Heart left ventricle (tissue), 16 donors: ENCODE measurements around the gene PRR19. TPM values are rescaled to one million over a fixed set of nuclear protein-coding genes. Genes with fewer than 3 reads are reported as not detected.

Experiments used
- ATAC-seq, 4 donors: fragments of 200-7000 bp; cut with Tn5 transposase; one replicate each; pipeline ENCODE4 v1.9.1; 2020 to 2022; ENCODE audit warnings: moderate library complexity in 4 of 4, mild to moderate bottlenecking in 3 of 4, moderate number of reproducible peaks in 1 of 4
- DNase-seq, 5 donors: peaks; one replicate each; pipeline ENCODE4 v3.0.0-alpha.2; 2020
- H3K27ac ChIP-seq, 12 donors: fragments of 200-600 bp; sonication (generic) in 4 of 12; one replicate each; pipeline versions ENCODE4 v1.5.0 to v1.8.0; 2016 to 2022; ENCODE audit warnings: mild to moderate bottlenecking in 2 of 12
- H3K27me3 ChIP-seq, 9 donors: fragments of 200-600 bp; sonication (generic) in 2 of 9; one replicate each; pipeline versions ENCODE4 v1.5.1 to v1.8.0; 2016 to 2022; ENCODE audit warnings: mild to moderate bottlenecking in 3 of 9
- H3K36me3 ChIP-seq, 9 donors: fragments of 200-600 bp; sonication (generic) in 2 of 9; one replicate each; pipeline versions ENCODE4 v1.5.0 to v1.8.0; 2018 to 2022; ENCODE audit warnings: mild to moderate bottlenecking in 2 of 9
- H3K4me1 ChIP-seq, 12 donors: fragments of 200-600 bp; sonication (generic) in 4 of 12; one replicate each; pipeline versions ENCODE4 v1.5.0 to v1.8.0; 2016 to 2022; ENCODE audit warnings: mild to moderate bottlenecking in 3 of 12
- H3K4me3 ChIP-seq, 12 donors: fragments of 200-600 bp; sonication (generic) in 4 of 12; one replicate each; pipeline versions ENCODE4 v1.5.0 to v1.8.0; 2017 to 2022; ENCODE audit warnings: mild to moderate bottlenecking in 9 of 12, moderate library complexity in 4 of 12
- H3K9me3 ChIP-seq, 12 donors: fragments of 200-600 bp; sonication (generic) in 4 of 12; one replicate each; pipeline versions ENCODE4 v1.5.0 to v1.8.0; 2016 to 2022; ENCODE audit warnings: mild to moderate bottlenecking in 1 of 12
- CTCF ChIP-seq, 12 donors: fragments of 200-600 bp; sonication (generic) in 4 of 12; IDR thresholded peaks; one replicate each; pipeline versions ENCODE4 v1.5.0 to v1.8.0; 2018 to 2022; ENCODE audit warnings: antibody characterized with exemption in 12 of 12, mild to moderate bottlenecking in 5 of 12
- POLR2A ChIP-seq, 2 donors: fragments of 450-650 bp; IDR thresholded peaks; one replicate each; pipeline ENCODE4 v1.6.1; 2017; ENCODE audit warnings: antibody characterized with exemption in 2 of 2, mild to moderate bottlenecking in 2 of 2, moderate library complexity in 2 of 2
- WGBS, 4 donors: extraction: QIAGEN DNeasy Blood & Tissue Kit in 2 of 4; methylation state at CpG; one replicate each; pipeline versions ENCODE4 v1.1.5 to v1.1.7; 2013 to 2018; 5-methylcytosine and 5-hydroxymethylcytosine counted together
- intact Hi-C, 10 donors: fragments of 100-400 bp; cut with DNase I; formaldehyde crosslinking; loops; one replicate each; pipeline versions ENCODE4 v1.11.1 to v1.14.2; 2022
- polyA plus RNA-seq, 2 donors: library from polyadenylated mRNA; stranded (reverse); fragments of 200-250 nt; gene quantifications; one replicate each; pipeline ENCODE4 v1.2.3, GENCODE V29; 2013
- total RNA-seq, 9 donors: library from RNA; depleted of rRNA in 2 of 9; stranded (reverse); fragments of >200 nt in 2 of 9; fragmentation: NEBNext Ultra II Directional in 3 of 9; extraction: Animal tissue kit (Norgen Biotek cat#: 25700) in 3 of 9; gene quantifications; one replicate each; pipeline versions ENCODE4 v1.1.0 to v1.2.4, GENCODE V29; 2016 to 2023
- donor health status: ischemic (EF 13 %, LVEDD 7.1; RV severe dilation, severe dysfunction).
- donor health status: healthy with polysubstance abuse.
- donor health status: DM: no; HTN: yes; CAD: no.
- donor health status: DM: no; HTN: no; CAD: no.
- donor health status: ischemic (EF 25% LVEDD 6.9; RV normal size, moderate dysfunction).
- donor health status: ischemic (EF 25% LVEDD 5.7; RV mildly dilated, moderate dysfunction).
- donor health status: healthy.
- donor health status: DM: yes; HTN: yes; CAD: no.
- donor health status: ischemic (EF 35%, LVEDD 5.7; RV mildly dilated, moderate dysfunction).
- donor health status: nonischemic (EF 11% LVEDD 7.7; RV severe dilation, severe dysfunction).
- donor health status: DM: yes; HTN: yes; CAD: no.
- donor health status: PGD.
- donor health status: ischemic (EF 29% LVEDD 5.4; RV normal size, mild dysfunction).
- donor health status: nonischemic (EF 23%, LVEDD 6.1; RV moderate dilation, normal function).

Gene PRR19
- total and polyA plus RNA-seq, 11 donors, result 0.16 to 0.53 (median 0.28) TPM; not detected in 7

DNA sequence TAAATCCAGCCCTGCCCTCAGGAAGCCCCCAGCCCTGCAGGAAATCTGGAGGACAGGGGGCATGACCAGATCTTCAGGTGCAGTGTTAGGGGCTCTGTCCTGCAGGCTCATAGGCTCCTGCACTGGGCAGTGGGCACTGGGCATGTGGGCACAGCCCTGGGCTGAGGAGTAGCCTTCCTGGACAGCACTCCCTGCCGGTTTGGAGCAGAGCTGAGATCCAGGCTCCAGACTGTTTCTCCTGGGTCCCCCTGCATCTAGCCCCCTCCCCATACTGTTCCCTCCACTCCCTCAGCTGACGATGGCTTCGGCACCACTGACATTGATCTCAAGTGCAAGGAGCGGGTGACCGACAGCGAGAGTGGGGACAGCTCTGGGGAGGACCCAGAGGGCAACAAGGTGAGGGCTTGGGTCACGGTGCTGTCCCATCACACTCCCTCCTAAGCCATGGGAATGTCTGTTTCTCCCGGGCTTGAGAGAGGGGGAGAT is 12.3 kb upstream of the PRR19 start:
- no peak overlapping the region for H3K4me3 ChIP-seq
- peaks cover 0 to 80% (median 77%) of the 10 kb centered on the region in 9 donors for H3K36me3 ChIP-seq
- H3K27ac ChIP-seq, result no peak overlapping the region
- no peaks in the 10 kb centered on the region for H3K27me3 ChIP-seq
- no peak for ATAC-seq
- H3K4me1 ChIP-seq, result peaks cover 8 to 26% (median 24%) of the 10 kb centered on the region in 12 donors
- TF ChIP-seq CTCF (IDR thresholded peaks at IDR 0.05) (no peak), POLR2A (IDR thresholded peaks at IDR 0.05) (no peak)
- intact Hi-C loops, result loop anchor here in 4 of 10 donors (5.0 to 10.0 kb wide), 3 partner anchors 33 to 155 kb away; partner anchors contain the start of gene POU2F2 (in 1 of the 4)
- no peak for DNase-seq
- WGBS, 4 donors, result 81 to 86% (median 85%) methylated on average over 7 to 8 of the region's 8 CpGs
- H3K9me3 ChIP-seq, result no peaks in the 10 kb centered on the region

GRCh38 chr19:42290136-42290522 is 11.8 kb upstream of the PRR19 start:
- TF ChIP-seq CTCF (IDR thresholded peaks at IDR 0.05) (no peak), POLR2A (IDR thresholded peaks at IDR 0.05) (no peak)
- H3K4me1 ChIP-seq, result peaks cover 5 to 21% (median 19%) of the 10 kb centered on the region in 12 donors
- H3K9me3 ChIP-seq, result no peaks in the 10 kb centered on the region
- no peaks in the 10 kb centered on the region for H3K27me3 ChIP-seq
- no peak for DNase-seq
- ATAC-seq, result no peak
- WGBS, 4 donors, result 76 to 85% (median 83%) methylated on average over 11 to 13 of the region's 13 CpGs
- H3K4me3 ChIP-seq, result no peak overlapping the region
- intact Hi-C loops, result loop anchor here in 2 of 10 donors (5.0 to 10.0 kb wide), 2 partner anchors 43 to 155 kb away; partner anchors contain the start of gene POU2F2 (in 1 of the 2)
- H3K27ac ChIP-seq, result no peak overlapping the region
- peaks cover 0 to 85% (median 80%) of the 10 kb centered on the region in 9 donors for H3K36me3 ChIP-seq

DNA sequence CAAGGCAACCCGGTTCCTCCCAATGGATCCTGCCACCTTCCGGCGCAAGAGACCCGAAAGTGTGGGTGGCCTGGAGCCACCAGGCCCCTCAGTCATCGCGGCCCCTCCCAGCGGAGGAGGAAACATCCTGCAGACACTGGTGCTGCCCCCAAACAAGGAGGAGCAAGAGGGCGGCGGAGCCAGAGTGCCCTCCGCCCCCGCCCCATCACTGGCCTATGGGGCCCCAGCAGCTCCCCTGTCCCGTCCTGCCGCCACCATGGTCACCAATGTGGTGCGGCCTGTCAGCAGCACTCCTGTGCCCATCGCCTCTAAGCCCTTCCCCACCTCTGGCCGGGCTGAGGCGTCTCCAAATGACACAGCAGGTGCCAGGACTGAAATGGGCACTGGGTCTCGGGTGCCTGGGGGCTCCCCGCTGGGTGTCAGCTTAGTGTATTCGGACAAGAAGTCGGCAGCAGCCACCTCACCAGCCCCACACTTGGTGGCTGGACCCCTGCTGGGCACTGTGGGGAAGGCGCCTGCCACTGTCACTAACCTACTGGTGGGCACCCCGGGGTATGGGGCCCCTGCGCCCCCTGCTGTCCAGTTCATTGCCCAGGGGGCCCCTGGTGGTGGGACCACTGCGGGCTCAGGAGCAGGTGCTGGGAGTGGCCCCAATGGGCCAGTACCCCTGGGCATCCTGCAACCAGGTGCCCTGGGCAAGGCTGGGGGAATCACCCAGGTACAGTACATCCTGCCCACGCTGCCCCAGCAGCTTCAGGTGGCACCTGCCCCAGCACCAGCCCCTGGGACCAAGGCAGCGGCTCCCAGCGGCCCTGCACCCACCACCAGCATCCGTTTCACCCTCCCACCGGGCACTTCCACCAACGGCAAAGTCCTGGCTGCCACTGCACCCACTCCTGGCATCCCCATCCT is 11.2 kb upstream of the PRR19 start:
- H3K36me3 ChIP-seq, result peaks cover 0 to 91% (median 83%) of the 10 kb centered on the region in 9 donors
- H3K4me1 ChIP-seq, result peaks cover 4 to 14% (median 12%) of the 10 kb centered on the region in 12 donors
- intact Hi-C loops, result loop anchor here in 2 of 10 donors (5.0 to 10.0 kb wide), 2 partner anchors 43 to 156 kb away; partner anchors contain the start of gene POU2F2 (in 1 of the 2)
- peak in 1 of 5 donors; percentile 44 for DNase-seq
- no peak overlapping the region for H3K4me3 ChIP-seq
- no peaks in the 10 kb centered on the region for H3K9me3 ChIP-seq
- TF ChIP-seq CTCF (IDR thresholded peaks at IDR 0.05), result peak in 11 of 12 donors; percentile 20 to 50 (median 35)
- TF ChIP-seq POLR2A (IDR thresholded peaks at IDR 0.05), result no peak
- no peak for ATAC-seq
- H3K27ac ChIP-seq, result no peak overlapping the region
- no peaks in the 10 kb centered on the region for H3K27me3 ChIP-seq
- 85 to 88% (median 86%) methylated on average over 25 to 31 of the region's 31 CpGs for WGBS, 4 donors

- intact Hi-C loops, result loop anchor here in 2 of 10 donors (5.0 to 10.0 kb wide), 2 partner anchors 44 to 157 kb away; partner anchors contain the start of gene POU2F2 (in 1 of the 2)
- TF ChIP-seq CTCF (IDR thresholded peaks at IDR 0.05) (no peak), POLR2A (IDR thresholded peaks at IDR 0.05) (no peak)
- WGBS, 4 donors, result 66 to 70% (median 67%) methylated on average over 9 of the region's 9 CpGs
- no peak for DNase-seq
- Histone ChIP-seq H3K4me3 (no peak overlapping the region), H3K9me3 (no peaks in the 10 kb centered on the region), H3K27me3 (no peaks in the 10 kb centered on the region), H3K4me1 (peaks cover 0 to 8% (median 6%) of the 10 kb centered on the region in 12 donors), H3K36me3 (peaks cover 0 to 93% (median 83%) of the 10 kb centered on the region in 9 donors), H3K27ac (no peak overlapping the region)
- no peak for ATAC-seq
These were observed 10.5 kb upstream of the PRR19 start for GRCh38 chr19:42291435-42291810.
